HG03108 (cell line): ENCODE measurements around the gene CSNK1G2.

Experiments used
- ATAC-seq: cut with Tn5 transposase; IDR thresholded peaks from one replicate; pipeline ENCODE4 v1.9.1; 2021; ENCODE audit warnings: moderate library complexity; ENCODE audit not compliant: unreplicated experiment

The CSNK1G2 gene

GRCh38 chr19:1962674-1963073, 21.7 kb downstream of the CSNK1G2 start:
- ATAC-seq, result no peak

- ATAC-seq, result no peak
Observed at GRCh38 chr19:1967087-1967608, 26.2 kb downstream of the CSNK1G2 start.

- ATAC-seq, result no peak
Observed at GRCh38 chr19:1968279-1969175, 27.6 kb downstream of the CSNK1G2 start.

- ATAC-seq, result no peak
Observed at GRCh38 chr19:1969176-1970002, 28.4 kb downstream of the CSNK1G2 start.

GRCh38 chr19:1970003-1970805, 29.2 kb downstream of the CSNK1G2 start:
- ATAC-seq, result no peak

- no peak for ATAC-seq
Observed at GRCh38 chr19:1970806-1971502, 30.0 kb downstream of the CSNK1G2 start.

- no peak for ATAC-seq
Observed at GRCh38 chr19:1974381-1975161, 33.6 kb downstream of the CSNK1G2 start.

GRCh38 chr19:1975162-1975480, 34.1 kb downstream of the CSNK1G2 start:
- ATAC-seq, result no peak

GRCh38 chr19:1977120-1977519, 36.1 kb downstream of the CSNK1G2 start:
- ATAC-seq, result no peak

- ATAC-seq, result no peak
Observed at GRCh38 chr19:1978346-1978894, 37.4 kb downstream of the CSNK1G2 start.

GRCh38 chr19:1979017-1979416, 38.0 kb downstream of the CSNK1G2 start:
- ATAC-seq, result no peak

GRCh38 chr19:1979642-1980041, 38.7 kb downstream of the CSNK1G2 start:
- no peak for ATAC-seq

GRCh38 chr19:1980091-1980808, 39.3 kb downstream of the CSNK1G2 start:
- no peak for ATAC-seq

GRCh38 chr19:1980809-1981181, 39.8 kb downstream of the CSNK1G2 start:
- no peak for ATAC-seq

- ATAC-seq, result no peak
Observed at GRCh38 chr19:1981253-1981652, 40.3 kb downstream of the CSNK1G2 start.

GRCh38 chr19:1984357-1984756, 43.4 kb downstream of the CSNK1G2 start:
- no peak for ATAC-seq

- ATAC-seq, result no peak
Observed at GRCh38 chr19:1985588-1986356, 44.8 kb downstream of the CSNK1G2 start.
